Left lung (tissue), 10 donors: ENCODE data around the gene GPR37L1. TPM values are rescaled to one million over a fixed set of nuclear protein-coding genes. Genes with fewer than 3 reads are reported as not detected.
"Not testable (repeated sequence)": the region's sequence is repeated elsewhere in the genome, so short reads cannot be mapped to it uniquely, and the experiment has no call there.

Experiments used
- ATAC-seq: fragments of 200-7000 bp; cut with Tn5 transposase; one replicate; pipeline ENCODE4 v1.9.1; 2020; ENCODE audit warnings: moderate library complexity
- DNase-seq, 4 donors: peaks; one replicate each; pipeline ENCODE4 v3.0.0-alpha.2; 2013 to 2020
- H3K27ac ChIP-seq, 2 donors: fragments of 200-600 bp; sonication (generic) in 1 of 2; one replicate each; pipeline versions ENCODE4 v1.5.0 to v1.8.0; 2020 to 2021
- H3K27me3 ChIP-seq, 2 donors: fragments of 200-600 bp; sonication (generic) in 1 of 2; one replicate each; pipeline versions ENCODE4 v1.5.0 to v1.8.0; 2020 to 2021
- H3K36me3 ChIP-seq, 2 donors: fragments of 200-600 bp; sonication (generic) in 1 of 2; one replicate each; pipeline versions ENCODE4 v1.5.0 to v1.8.0; 2020 to 2021
- H3K4me1 ChIP-seq, 2 donors: fragments of 200-600 bp; one replicate each; pipeline ENCODE4 v1.8.0; 2021
- H3K4me3 ChIP-seq, 2 donors: fragments of 200-600 bp; sonication (generic) in 1 of 2; one replicate each; pipeline versions ENCODE4 v1.5.0 to v1.8.0; 2020 to 2021; ENCODE audit warnings: mild to moderate bottlenecking in 1 of 2
- H3K9me3 ChIP-seq, 2 donors: fragments of 200-600 bp; sonication (generic) in 1 of 2; one replicate each; pipeline versions ENCODE4 v1.5.0 to v1.8.0; 2020 to 2021
- CTCF ChIP-seq, 2 donors: fragments of 200-600 bp; sonication (generic) in 1 of 2; IDR thresholded peaks; one replicate each; pipeline versions ENCODE4 v1.5.0 to v1.8.0; 2021; ENCODE audit warnings: antibody characterized with exemption in 2 of 2
- intact Hi-C, 2 donors: fragments of 100-400 bp; cut with DNase I; formaldehyde crosslinking; loops; one replicate each; pipeline versions ENCODE4 v1.11.2 to v1.14.2; 2022
- polyA plus RNA-seq, 6 donors: library from polyadenylated mRNA; unstranded; fragments of 120-200 nt; gene quantifications; one replicate each; pipeline ENCODE4 v1.2.1, GENCODE V29; 2013; ENCODE audit not compliant: insufficient read length in 6 of 6
- total RNA-seq, 2 donors: library from RNA; stranded (reverse); fragmentation: NEBNext Ultra II Directional; extraction: Animal tissue kit (Norgen Biotek cat#: 25700); gene quantifications; one replicate each; pipeline ENCODE4 v1.2.1, GENCODE V29; 2021
- donor health status: DM: no; HTN: yes; CAD: no.
- donor health status: DM: no; HTN: no; CAD: no.

Gene GPR37L1
- total and polyA plus RNA-seq, 8 donors, result 0.05 to 0.20 (median 0.10) TPM

- DNase-seq, result peak in 2 of 4 donors; percentile 16 to 70
- ATAC-seq, result peak; percentile 43
- Histone ChIP-seq H3K4me1 (peaks cover 2 to 4% of the 10 kb centered on the region in 2 donors), H3K9me3 (no peaks in the 10 kb centered on the region), H3K4me3 (no peak overlapping the region), H3K27ac (peak overlapping the region; percentile 36 to 72), H3K36me3 (no peaks in the 10 kb centered on the region), H3K27me3 (no peaks in the 10 kb centered on the region)
- intact Hi-C loops, result no loop called here
- TF ChIP-seq CTCF (IDR thresholded peaks at IDR 0.05), result no peak
Measured at GRCh38 chr1:202107801-202108731, 14.7 kb upstream of the GPR37L1 start.

GRCh38 chr1:202110977-202111376 is 11.7 kb upstream of the GPR37L1 start:
- intact Hi-C loops, result loop anchor here in 1 of 2 donors (10.0 kb wide), 1 partner anchor 106 kb away; no protein-coding TSS in a partner anchor
- no peak for TF ChIP-seq CTCF (IDR thresholded peaks at IDR 0.05)
- no peak overlapping the region for H3K27ac ChIP-seq

GRCh38 chr1:202111589-202111988 is 11.1 kb upstream of the GPR37L1 start:
- H3K27ac ChIP-seq, H3K36me3 ChIP-seq, DNase-seq, ATAC-seq, H3K9me3 ChIP-seq, H3K27me3 ChIP-seq, H3K4me1 ChIP-seq, H3K4me3 ChIP-seq: not testable (repeated sequence)
- intact Hi-C loops, result loop anchor here in 1 of 2 donors (10.0 kb wide), 1 partner anchor 107 kb away; no protein-coding TSS in a partner anchor

More at GRCh38 chr1:202110977-202111376, 11.7 kb upstream of the GPR37L1 start:
- Histone ChIP-seq H3K36me3 (no peaks in the 10 kb centered on the region), H3K9me3 (no peaks in the 10 kb centered on the region), H3K4me1 (peaks cover 4 to 5% of the 10 kb centered on the region in 2 donors), H3K27me3 (no peaks in the 10 kb centered on the region), H3K4me3 (no peak overlapping the region)
- DNase-seq (no peak), ATAC-seq (no peak)

GRCh38 chr1:202112859-202113689 is 9.6 kb upstream of the GPR37L1 start:
- intact Hi-C loops, result loop anchor here in 1 of 2 donors (10.0 kb wide), 1 partner anchor 108 kb away; no protein-coding TSS in a partner anchor
- H3K4me1 ChIP-seq, result peaks cover 3 to 5% of the 10 kb centered on the region in 2 donors
- TF ChIP-seq CTCF (IDR thresholded peaks at IDR 0.05), result no peak

GRCh38 chr1:202113690-202114300 is 8.9 kb upstream of the GPR37L1 start:
- DNase-seq, result no peak
- intact Hi-C loops, result loop anchor here in 1 of 2 donors (10.0 kb wide), 1 partner anchor 109 kb away; no protein-coding TSS in a partner anchor
- no peak for TF ChIP-seq CTCF (IDR thresholded peaks at IDR 0.05)
- Histone ChIP-seq H3K4me3 (no peak overlapping the region), H3K27me3 (no peaks in the 10 kb centered on the region), H3K4me1 (peaks cover 0 to 5% of the 10 kb centered on the region in 2 donors), H3K27ac (no peak overlapping the region), H3K36me3 (no peaks in the 10 kb centered on the region), H3K9me3 (no peaks in the 10 kb centered on the region)
- no peak for ATAC-seq

More at GRCh38 chr1:202112859-202113689, 9.6 kb upstream of the GPR37L1 start:
- no peak overlapping the region for H3K27ac ChIP-seq
- ATAC-seq (peak; percentile 59), DNase-seq (peak in 2 of 4 donors; percentile 30 to 49)
- H3K4me3 ChIP-seq, result no peak overlapping the region
- no peaks in the 10 kb centered on the region for H3K9me3 ChIP-seq
- H3K36me3 ChIP-seq, result no peaks in the 10 kb centered on the region
- H3K27me3 ChIP-seq, result no peaks in the 10 kb centered on the region
